LNCaP clone FGC (cell line): ENCODE measurements around the gene TMEM255A.

ENCODE experiments used
- DNase-seq: peaks from one replicate; pipeline ENCODE4 v3.0.0-alpha.2; 2011; ENCODE audit warnings: low read depth
- H3K4me3 ChIP-seq: 2 replicates; pipeline ENCODE4 v1.5.1; 2011; ENCODE audit warnings: mild to moderate bottlenecking, low read depth, low read length, control low read depth
- TF ChIP-seq, protein P1 (sequence below): IDR thresholded peaks from 2 replicates; pipeline ENCODE4 v1.5.1; 2012; ENCODE audit warnings: mild to moderate bottlenecking; ENCODE audit not compliant: control insufficient read depth, insufficient read depth; ENCODE audit errors: extremely low read depth

TMEM255A gene

DNA sequence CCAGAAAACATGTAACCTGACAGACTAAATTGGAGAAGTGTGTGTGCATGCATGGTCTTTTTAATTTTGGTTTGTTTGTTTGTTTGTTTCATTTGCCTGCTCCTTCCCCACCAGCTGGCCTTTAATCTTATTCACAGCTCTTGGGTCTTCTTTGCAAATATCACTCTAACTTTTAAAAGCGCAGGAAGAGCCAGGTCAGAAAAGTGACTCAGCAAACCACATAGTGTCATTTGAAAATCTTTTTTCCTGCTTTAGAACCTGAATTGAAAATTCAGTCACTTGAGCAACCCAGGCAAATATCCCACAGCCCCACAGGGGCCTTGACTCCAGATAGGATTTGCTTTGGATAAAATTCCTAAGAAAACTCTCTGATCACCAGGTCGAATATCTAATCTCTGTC, 4.6 kb downstream of the TMEM255A start:
- DNase-seq, result no peak
- TF ChIP-seq, protein P1, sequence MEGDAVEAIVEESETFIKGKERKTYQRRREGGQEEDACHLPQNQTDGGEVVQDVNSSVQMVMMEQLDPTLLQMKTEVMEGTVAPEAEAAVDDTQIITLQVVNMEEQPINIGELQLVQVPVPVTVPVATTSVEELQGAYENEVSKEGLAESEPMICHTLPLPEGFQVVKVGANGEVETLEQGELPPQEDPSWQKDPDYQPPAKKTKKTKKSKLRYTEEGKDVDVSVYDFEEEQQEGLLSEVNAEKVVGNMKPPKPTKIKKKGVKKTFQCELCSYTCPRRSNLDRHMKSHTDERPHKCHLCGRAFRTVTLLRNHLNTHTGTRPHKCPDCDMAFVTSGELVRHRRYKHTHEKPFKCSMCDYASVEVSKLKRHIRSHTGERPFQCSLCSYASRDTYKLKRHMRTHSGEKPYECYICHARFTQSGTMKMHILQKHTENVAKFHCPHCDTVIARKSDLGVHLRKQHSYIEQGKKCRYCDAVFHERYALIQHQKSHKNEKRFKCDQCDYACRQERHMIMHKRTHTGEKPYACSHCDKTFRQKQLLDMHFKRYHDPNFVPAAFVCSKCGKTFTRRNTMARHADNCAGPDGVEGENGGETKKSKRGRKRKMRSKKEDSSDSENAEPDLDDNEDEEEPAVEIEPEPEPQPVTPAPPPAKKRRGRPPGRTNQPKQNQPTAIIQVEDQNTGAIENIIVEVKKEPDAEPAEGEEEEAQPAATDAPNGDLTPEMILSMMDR, result no peak
- H3K4me3 ChIP-seq, result no peak overlapping the region

DNA sequence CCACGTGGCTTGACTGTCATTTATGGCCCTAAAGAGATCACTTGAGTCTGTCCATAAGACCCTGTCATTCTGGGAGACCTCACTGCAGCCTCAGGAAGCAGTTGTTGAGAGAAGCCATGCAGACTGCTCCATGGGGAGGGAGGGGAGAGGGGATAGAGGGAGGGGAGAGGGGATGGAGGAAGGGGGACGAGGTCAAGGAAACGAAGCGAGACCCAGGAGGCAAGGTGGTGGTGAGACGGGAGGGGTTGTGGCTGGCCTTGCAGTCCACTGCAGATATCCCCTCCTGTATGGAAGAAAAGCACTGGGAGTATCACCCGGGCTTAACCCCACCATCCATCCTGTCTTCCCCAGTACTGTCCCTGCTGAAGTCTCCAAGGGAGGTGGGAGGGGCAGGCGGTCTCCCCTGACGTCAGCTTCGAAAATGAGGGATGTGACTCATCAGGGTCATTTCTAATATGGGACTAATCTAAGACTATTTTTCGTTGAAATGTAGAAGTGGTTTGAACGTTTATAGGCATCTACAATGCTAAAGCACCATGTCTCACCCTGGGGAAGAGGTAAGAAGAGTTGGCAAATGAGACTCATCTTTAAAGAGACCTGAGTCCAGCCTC, 5.6 kb downstream of the TMEM255A start:
- TF ChIP-seq, protein P1, result no peak
- no peak for DNase-seq
- no peak overlapping the region for H3K4me3 ChIP-seq

DNA sequence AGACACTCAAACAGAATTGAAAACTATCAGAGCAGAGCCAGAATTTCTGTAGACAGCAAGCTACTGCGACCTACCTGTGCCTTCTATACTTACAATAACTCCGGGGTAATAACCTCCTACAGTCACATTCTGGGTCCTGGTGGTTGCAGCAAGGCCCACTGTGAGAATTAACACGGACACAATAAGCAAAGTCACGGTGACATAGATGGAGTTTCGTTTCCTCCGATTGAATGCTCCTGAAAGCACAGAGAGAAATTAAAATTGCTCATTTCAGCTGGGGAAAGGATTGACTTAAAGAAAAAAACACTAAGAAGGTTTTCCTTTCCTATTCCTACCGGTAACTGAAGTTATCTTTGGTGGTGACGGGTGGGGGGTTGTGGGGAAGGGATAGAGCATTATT, 7.0 kb downstream of the TMEM255A start:
- TF ChIP-seq, protein P1, result no peak
- no peak for DNase-seq
- H3K4me3 ChIP-seq, result no peak overlapping the region

DNA sequence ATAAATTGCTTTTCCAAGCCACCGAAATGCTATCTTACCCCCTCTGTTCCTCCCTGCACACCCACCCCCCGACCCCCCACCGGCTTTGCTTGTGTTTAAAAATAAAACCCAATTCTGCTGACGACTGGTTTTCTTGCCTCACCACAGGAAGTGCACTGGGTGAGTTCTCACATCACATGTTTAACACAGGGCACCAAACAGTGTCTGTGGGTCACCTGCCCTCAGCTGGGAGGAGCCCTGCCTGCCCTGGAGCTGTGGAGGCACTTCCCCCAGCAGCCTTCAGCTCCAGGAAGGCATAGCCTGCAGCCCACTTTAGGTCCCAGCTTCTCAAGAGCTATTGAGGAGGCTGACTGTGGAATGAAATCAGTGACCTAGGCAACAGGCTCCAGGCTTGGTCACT, 8.8 kb downstream of the TMEM255A start:
- DNase-seq, result no peak
- TF ChIP-seq, protein P1, result no peak
- no peak overlapping the region for H3K4me3 ChIP-seq

DNA sequence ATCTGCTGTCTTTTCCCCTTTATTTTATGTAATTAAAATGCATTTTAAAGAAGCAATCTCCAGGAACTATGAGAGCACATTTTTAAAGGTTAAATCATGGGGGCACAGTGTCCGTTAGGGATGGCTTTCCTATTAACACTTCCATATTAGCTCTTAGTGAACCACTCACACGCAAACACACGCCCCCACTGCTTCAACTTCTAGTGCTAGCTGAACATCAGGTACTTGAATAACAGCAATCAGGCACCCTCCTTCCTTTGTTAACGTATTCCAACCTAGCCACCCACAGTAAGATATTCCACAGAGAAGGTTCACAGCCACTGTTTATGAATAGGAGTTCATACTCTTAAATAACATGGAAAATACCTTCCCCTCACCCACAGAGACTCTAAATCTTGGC, 9.3 kb downstream of the TMEM255A start:
- no peak overlapping the region for H3K4me3 ChIP-seq
- TF ChIP-seq, protein P1, result no peak
- no peak for DNase-seq

DNA sequence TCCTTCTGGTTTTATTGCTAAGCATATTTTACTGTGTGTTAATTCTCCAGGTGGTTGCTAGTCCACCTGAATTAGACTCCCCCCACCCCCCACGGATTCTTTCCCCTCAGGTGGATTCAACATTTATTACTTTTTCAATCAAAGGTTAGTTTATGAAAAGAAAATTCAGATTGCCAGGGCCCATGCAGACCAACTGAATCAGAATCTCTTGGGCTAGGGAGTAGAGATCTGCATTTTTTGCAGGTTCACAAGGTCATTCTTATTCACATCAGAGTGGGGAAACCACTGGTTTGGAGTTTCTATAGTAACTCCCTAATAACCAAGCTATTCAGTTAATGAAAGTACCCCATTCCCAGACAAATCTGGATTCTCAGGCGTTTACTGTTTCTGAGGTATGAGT, 9.8 kb downstream of the TMEM255A start:
- no peak overlapping the region for H3K4me3 ChIP-seq
- TF ChIP-seq, protein P1, result no peak
- no peak for DNase-seq

DNA sequence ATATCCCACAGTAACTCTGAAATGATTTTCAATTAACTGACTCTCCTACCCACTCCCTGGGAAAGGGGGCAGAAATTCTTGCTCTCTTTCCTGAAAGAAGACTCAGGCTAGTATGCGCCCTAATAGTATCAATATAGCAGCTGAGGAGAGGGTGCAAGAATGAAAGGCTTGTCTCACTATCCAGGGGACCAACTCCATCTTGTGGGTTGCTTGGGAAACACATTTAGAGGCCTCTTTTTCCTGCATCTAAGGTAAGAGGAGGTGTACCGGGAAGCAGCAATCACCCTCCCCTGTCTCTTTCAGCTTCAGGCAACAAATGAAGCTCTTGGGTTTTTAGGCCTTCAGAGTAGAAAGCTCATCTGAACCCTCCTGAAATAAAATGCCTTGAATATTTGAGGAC, 11.3 kb downstream of the TMEM255A start:
- no peak for DNase-seq
- no peak overlapping the region for H3K4me3 ChIP-seq
- TF ChIP-seq, protein P1, result peak; percentile 20; the same call in 1 of the 2 replicates
